Measurements from ENCODE around the gene SMIM31. TPM values are rescaled to one million over a fixed set of nuclear protein-coding genes. Genes with fewer than 3 reads are reported as not detected.

The SMIM31 gene
- total RNA-seq, 2 donors from 2014 or later: 0.78 to 2.6 TPM

- Histone ChIP-seq H3K4me1 (peaks cover 7% of the 10 kb centered on the region), H3K27ac (no peak overlapping the region), H3K9me3 (no peaks in the 10 kb centered on the region), H3K4me3 (no peak overlapping the region), H3K36me3 (replicated peaks in 1 of 2; ENCODE audit: insufficient read depth in 1 of 2, low read depth in 2 of 2) (no peaks in the 10 kb centered on the region), H3K27me3 (no peaks in the 10 kb centered on the region)
- intact Hi-C loops (cut with DNase I): no loop called here
- no peak for ATAC-seq
- DNase-seq: no peak
- TF ChIP-seq CTCF (IDR thresholded peaks at IDR 0.05) (no peak), POLR2A (IDR thresholded peaks at IDR 0.05) (no peak)
- 58 to 69% methylated on average over 5 of the region's 5 CpGs for WGBS, 2 donors
These were observed 11.9 kb downstream of the SMIM31 start for GRCh38 chr4:164765833-164766232.

- Histone ChIP-seq H3K9me3 (no peaks in the 10 kb centered on the region), H3K4me1 (peaks cover 7% of the 10 kb centered on the region), H3K27me3 (no peaks in the 10 kb centered on the region), H3K36me3 (replicated peaks in 1 of 2; ENCODE audit: insufficient read depth in 1 of 2, low read depth in 2 of 2) (no peaks in the 10 kb centered on the region), H3K4me3 (no peak overlapping the region), H3K27ac (no peak overlapping the region)
- 57 to 60% methylated on average over 5 of the region's 5 CpGs for WGBS, 2 donors
- DNase-seq (no peak), ATAC-seq (no peak)
- TF ChIP-seq CTCF (IDR thresholded peaks at IDR 0.05): peak in 2 of 7 experiments; percentile 7 to 13
- TF ChIP-seq POLR2A (IDR thresholded peaks at IDR 0.05): no peak
- intact Hi-C loops (cut with DNase I): no loop called here
These were observed 14.6 kb downstream of the SMIM31 start for GRCh38 chr4:164768516-164768915.

GRCh38 chr4:164770010-164770724 lies 16.2 kb downstream of the SMIM31 start:
- H3K4me3 ChIP-seq: no peak overlapping the region
- no peak for DNase-seq
- H3K9me3 ChIP-seq: no peaks in the 10 kb centered on the region
- 11 to 20% methylated on average over 4 of the region's 4 CpGs for WGBS, 2 donors
- H3K4me1 ChIP-seq: peaks cover 7% of the 10 kb centered on the region
- H3K27me3 ChIP-seq: no peaks in the 10 kb centered on the region
- H3K27ac ChIP-seq: no peak overlapping the region
- TF ChIP-seq CTCF (IDR thresholded peaks at IDR 0.05): no peak
- TF ChIP-seq POLR2A (IDR thresholded peaks at IDR 0.05): no peak
- peak; percentile 38 for ATAC-seq
- intact Hi-C loops (cut with DNase I): no loop called here
- H3K36me3 ChIP-seq (replicated peaks in 1 of 2; ENCODE audit: insufficient read depth in 1 of 2, low read depth in 2 of 2): no peaks in the 10 kb centered on the region

GRCh38 chr4:164771088-164771487 lies 17.2 kb downstream of the SMIM31 start:
- no peak for DNase-seq
- Histone ChIP-seq H3K4me3 (no peak overlapping the region), H3K9me3 (no peaks in the 10 kb centered on the region), H3K27me3 (no peaks in the 10 kb centered on the region), H3K4me1 (peaks cover 7% of the 10 kb centered on the region), H3K36me3 (replicated peaks in 1 of 2; ENCODE audit: insufficient read depth in 1 of 2, low read depth in 2 of 2) (no peaks in the 10 kb centered on the region), H3K27ac (no peak overlapping the region)
- intact Hi-C loops (cut with DNase I): no loop called here
- 59 to 76% methylated on average over 5 of the region's 5 CpGs for WGBS, 2 donors
- TF ChIP-seq POLR2A (IDR thresholded peaks at IDR 0.05): no peak
- no peak for ATAC-seq

GRCh38 chr4:164772076-164772475 lies 18.1 kb downstream of the SMIM31 start:
- H3K27me3 ChIP-seq: no peaks in the 10 kb centered on the region
- ATAC-seq: no peak
- no peak for DNase-seq
- H3K9me3 ChIP-seq: no peaks in the 10 kb centered on the region
- peaks cover 7% of the 10 kb centered on the region for H3K4me1 ChIP-seq
- intact Hi-C loops (cut with DNase I): no loop called here
- no peaks in the 10 kb centered on the region for H3K36me3 ChIP-seq (replicated peaks in 1 of 2; ENCODE audit: insufficient read depth in 1 of 2, low read depth in 2 of 2)
- H3K27ac ChIP-seq: no peak overlapping the region
- 75 to 81% methylated on average over 7 of the region's 7 CpGs for WGBS, 2 donors
- no peak overlapping the region for H3K4me3 ChIP-seq
- TF ChIP-seq POLR2A (IDR thresholded peaks at IDR 0.05) (no peak), CTCF (IDR thresholded peaks at IDR 0.05) (no peak)
